Trophoblast cell (in vitro differentiated cells and primary cell): ENCODE data around the gene ADK.

ENCODE experiments used
- DNase-seq, 2 donors: peaks; one replicate each; pipeline ENCODE4 v3.0.0-alpha.2; 2016
- H2AFZ ChIP-seq: 2 replicates; pipeline ENCODE4 v1.6.1; 2013; ENCODE audit warnings: low read length, moderate library complexity, mild to moderate bottlenecking; ENCODE audit not compliant: insufficient read depth, poor library complexity
- H2AK5ac ChIP-seq: 2 replicates; pipeline ENCODE4 v1.6.1; 2013; ENCODE audit warnings: mild to moderate bottlenecking, low read length
- H2BK120ac ChIP-seq: 2 replicates; pipeline ENCODE4 v1.6.1; 2013; ENCODE audit warnings: low read length, mild to moderate bottlenecking, moderate library complexity; ENCODE audit not compliant: insufficient read depth, poor library complexity
- H2BK12ac ChIP-seq: 2 replicates; pipeline ENCODE4 v1.6.1; 2013; ENCODE audit warnings: mild to moderate bottlenecking, low read length, moderate library complexity
- H2BK5ac ChIP-seq: 2 replicates; pipeline ENCODE4 v1.6.1; 2013; ENCODE audit warnings: low read length, low read depth, moderate library complexity, mild to moderate bottlenecking; ENCODE audit not compliant: poor library complexity
- H3K14ac ChIP-seq: 2 replicates; pipeline ENCODE4 v1.6.1; 2013; ENCODE audit warnings: mild to moderate bottlenecking, low read length
- H3K18ac ChIP-seq: 2 replicates; pipeline ENCODE4 v1.6.1; 2013; ENCODE audit warnings: mild to moderate bottlenecking, low read length
- H3K23ac ChIP-seq: 2 replicates; pipeline ENCODE4 v1.6.1; 2013; ENCODE audit warnings: low read length
- H3K27ac ChIP-seq: 2 replicates; pipeline ENCODE4 v1.5.1; 2013; ENCODE audit warnings: low read depth, mild to moderate bottlenecking, inconsistent platforms, low read length, moderate library complexity
- H3K27me3 ChIP-seq: 2 replicates; pipeline ENCODE4 v1.6.1; 2013; ENCODE audit warnings: inconsistent platforms, mild to moderate bottlenecking, low read length, moderate library complexity; ENCODE audit not compliant: insufficient read depth
- H3K36me3 ChIP-seq, 2 experiments: 1 replicate in 1 of 2; 2 replicates in 1 of 2; pipeline ENCODE4 v1.6.1; 2013; ENCODE audit warnings: low read length in 2 of 2, mild to moderate bottlenecking in 2 of 2, moderate library complexity in 1 of 2; ENCODE audit not compliant: insufficient read depth in 2 of 2, control insufficient read depth in 1 of 2
- H3K4ac ChIP-seq: 2 replicates; pipeline ENCODE4 v1.6.1; 2013; ENCODE audit warnings: low read depth, mild to moderate bottlenecking, low read length, moderate library complexity
- H3K4me1 ChIP-seq, 2 experiments: 1 replicate in 1 of 2; 2 replicates in 1 of 2; pipeline ENCODE4 v1.6.1; 2013; ENCODE audit warnings: low read length in 2 of 2, mild to moderate bottlenecking in 2 of 2, moderate library complexity in 1 of 2; ENCODE audit not compliant: insufficient read depth in 2 of 2, control insufficient read depth in 1 of 2
- H3K4me2 ChIP-seq: 2 replicates; pipeline ENCODE4 v1.6.1; 2013; ENCODE audit warnings: inconsistent platforms, mild to moderate bottlenecking, low read length, moderate library complexity
- H3K4me3 ChIP-seq: 2 replicates; pipeline ENCODE4 v1.5.1; 2013; ENCODE audit warnings: mild to moderate bottlenecking, low read depth, low read length, inconsistent platforms
- H3K79me1 ChIP-seq: one replicate; pipeline ENCODE4 v1.6.1; 2013; ENCODE audit warnings: low read length
- H3K79me2 ChIP-seq: 2 replicates; pipeline ENCODE4 v1.6.1; 2013; ENCODE audit warnings: low read length, mild to moderate bottlenecking; ENCODE audit not compliant: control insufficient read depth, insufficient read depth, poor library complexity
- H3K9ac ChIP-seq: 2 replicates; pipeline ENCODE4 v1.6.1; 2013; ENCODE audit warnings: mild to moderate bottlenecking, low read length
- H3K9me3 ChIP-seq: 2 replicates; pipeline ENCODE4 v1.6.1; 2013; ENCODE audit warnings: low read depth, mild to moderate bottlenecking, control low read depth, inconsistent platforms, low read length; ENCODE audit not compliant: insufficient read depth
- H4K12ac ChIP-seq: 2 replicates; pipeline ENCODE4 v1.6.1; 2013; ENCODE audit warnings: low read depth, mild to moderate bottlenecking, low read length, moderate library complexity
- H4K8ac ChIP-seq: 2 replicates; pipeline ENCODE4 v1.6.1; 2013; ENCODE audit warnings: low read depth, mild to moderate bottlenecking, low read length, moderate library complexity
- H4K91ac ChIP-seq: one replicate; pipeline ENCODE4 v1.6.1; 2013; ENCODE audit warnings: low read depth, mild to moderate bottlenecking, low read length, moderate library complexity
- WGBS: extraction: QIAGEN DNeasy Blood & Tissue Kit; methylation state at CpG from one replicate; pipeline ENCODE4 v1.1.7; 2013; ENCODE audit warnings: missing lambda C conversion rate; ENCODE audit not compliant: insufficient read length, insufficient coverage; ENCODE audit errors: extremely low coverage; 5-methylcytosine and 5-hydroxymethylcytosine counted together

ADK gene

DNA sequence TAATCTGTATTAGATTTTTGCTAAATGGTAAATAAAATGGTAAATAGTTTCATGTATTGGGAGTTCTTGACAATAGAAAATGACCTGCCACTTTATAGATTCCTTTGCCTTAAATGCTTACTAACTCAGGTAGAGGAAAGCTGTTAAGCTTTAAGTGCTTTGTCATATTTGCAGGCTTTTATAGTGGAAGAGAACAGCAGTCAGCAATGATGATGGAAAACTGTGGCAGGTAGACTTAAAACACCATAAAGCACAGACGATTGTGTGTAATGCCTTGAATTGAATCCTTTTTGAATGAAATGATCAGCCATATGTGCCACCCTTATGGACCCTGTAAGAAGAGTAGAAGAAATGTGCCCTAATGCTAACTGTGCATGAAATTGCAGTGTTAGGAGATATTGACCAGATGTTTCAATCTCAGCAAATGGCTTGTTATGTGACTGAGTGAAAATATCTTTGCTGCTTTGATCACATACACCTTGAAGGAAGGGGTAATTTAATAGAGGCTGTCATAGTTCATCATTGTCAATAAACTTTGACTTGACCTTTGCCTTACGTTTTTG is 230.4 kb downstream of the ADK start:
- Histone ChIP-seq H2AFZ (no peak overlapping the region), H3K27ac (no peak overlapping the region), H2BK120ac (no peak overlapping the region), H3K4me3 (no peak overlapping the region), H2AK5ac (no peak overlapping the region), H3K14ac (no peak overlapping the region), H3K4me1 (no peaks in the 10 kb centered on the region), H2BK5ac (no peak overlapping the region), H3K79me1 (no peaks in the 10 kb centered on the region), H4K12ac (no peak overlapping the region), H3K9ac (no peak overlapping the region), H4K91ac (no peak overlapping the region), H3K27me3 (no peaks in the 10 kb centered on the region), H3K23ac (no peak overlapping the region), H3K18ac (no peak overlapping the region), H3K79me2 (no peaks in the 10 kb centered on the region), H4K8ac (no peak overlapping the region), H3K4ac (no peak overlapping the region), H3K9me3 (no peaks in the 10 kb centered on the region), H3K36me3 (no peaks in the 10 kb centered on the region), H2BK12ac (no peak overlapping the region), H3K4me2 (no peak overlapping the region)
- WGBS: no CpG with 5 or more reads among the region's 2 CpGs
- no peak for DNase-seq

DNA sequence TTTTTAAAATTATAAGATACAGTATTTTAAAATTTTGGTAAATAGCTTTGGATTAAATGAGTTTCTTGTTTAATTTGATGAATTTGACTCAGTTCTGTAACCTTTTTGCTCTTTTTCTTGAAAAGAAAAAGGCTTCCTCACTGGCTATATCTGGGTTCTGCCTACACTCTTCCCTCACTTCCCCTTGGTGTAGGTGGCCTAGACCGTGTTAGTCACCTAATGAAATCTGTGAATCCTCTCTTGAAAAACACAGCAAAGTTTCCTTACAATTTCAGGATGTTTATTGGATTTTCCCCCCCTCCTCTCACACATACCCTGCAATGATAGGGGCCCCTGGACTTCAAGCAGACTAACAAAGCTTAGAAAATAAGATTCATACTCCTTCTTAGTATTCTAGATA is 231.6 kb downstream of the ADK start:
- Histone ChIP-seq H3K79me1 (no peaks in the 10 kb centered on the region), H3K9ac (no peak overlapping the region), H4K91ac (no peak overlapping the region), H3K4ac (no peak overlapping the region), H3K79me2 (no peaks in the 10 kb centered on the region), H3K27ac (no peak overlapping the region), H3K36me3 (no peaks in the 10 kb centered on the region), H3K27me3 (no peaks in the 10 kb centered on the region), H3K23ac (no peak overlapping the region), H2BK120ac (no peak overlapping the region), H2AFZ (no peak overlapping the region), H3K4me2 (no peak overlapping the region), H2AK5ac (no peak overlapping the region), H3K9me3 (no peaks in the 10 kb centered on the region), H4K8ac (no peak overlapping the region), H2BK12ac (no peak overlapping the region), H2BK5ac (no peak overlapping the region), H3K18ac (no peak overlapping the region), H3K4me3 (no peak overlapping the region), H3K14ac (no peak overlapping the region), H4K12ac (no peak overlapping the region), H3K4me1 (no peaks in the 10 kb centered on the region)
- WGBS: no CpG with 5 or more reads among the region's 1 CpG
- no peak for DNase-seq

DNA sequence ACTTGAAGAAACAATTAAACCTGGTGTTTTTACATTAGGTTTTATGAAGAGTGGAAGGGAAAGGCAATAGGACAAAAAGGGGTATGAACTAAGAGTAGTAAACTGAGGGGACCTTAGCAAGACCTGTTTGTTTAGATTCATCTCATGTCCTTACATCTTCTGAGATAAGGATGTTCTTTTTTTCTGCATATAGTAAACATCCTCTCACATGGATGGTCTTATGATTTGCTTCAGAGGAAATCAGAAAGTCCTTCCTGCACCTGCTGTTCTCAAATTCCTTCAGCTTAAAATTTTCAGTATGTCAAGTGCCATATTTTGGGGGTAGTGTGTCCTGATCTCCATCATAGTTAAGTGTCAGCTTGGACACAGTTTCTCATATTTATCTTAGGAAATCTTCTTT is 232.6 kb downstream of the ADK start:
- no peak overlapping the region for H2AK5ac ChIP-seq
- no peak overlapping the region for H3K4me2 ChIP-seq
- no peak overlapping the region for H3K14ac ChIP-seq
- H3K4me1 ChIP-seq: no peaks in the 10 kb centered on the region
- H3K27ac ChIP-seq: no peak overlapping the region
- H3K4me3 ChIP-seq: no peak overlapping the region
- no peak overlapping the region for H3K18ac ChIP-seq
- H3K27me3 ChIP-seq: no peaks in the 10 kb centered on the region
- H3K23ac ChIP-seq: no peak overlapping the region
- H3K4ac ChIP-seq: no peak overlapping the region
- H4K12ac ChIP-seq: no peak overlapping the region
- H2BK12ac ChIP-seq: no peak overlapping the region
- no peak overlapping the region for H2BK120ac ChIP-seq
- H4K91ac ChIP-seq: no peak overlapping the region
- H2AFZ ChIP-seq: no peak overlapping the region
- H3K36me3 ChIP-seq: no peaks in the 10 kb centered on the region
- H2BK5ac ChIP-seq: no peak overlapping the region
- no peak overlapping the region for H4K8ac ChIP-seq
- H3K9ac ChIP-seq: no peak overlapping the region
- DNase-seq: no peak
- no peaks in the 10 kb centered on the region for H3K79me2 ChIP-seq
- no peaks in the 10 kb centered on the region for H3K9me3 ChIP-seq
- H3K79me1 ChIP-seq: no peaks in the 10 kb centered on the region

DNA sequence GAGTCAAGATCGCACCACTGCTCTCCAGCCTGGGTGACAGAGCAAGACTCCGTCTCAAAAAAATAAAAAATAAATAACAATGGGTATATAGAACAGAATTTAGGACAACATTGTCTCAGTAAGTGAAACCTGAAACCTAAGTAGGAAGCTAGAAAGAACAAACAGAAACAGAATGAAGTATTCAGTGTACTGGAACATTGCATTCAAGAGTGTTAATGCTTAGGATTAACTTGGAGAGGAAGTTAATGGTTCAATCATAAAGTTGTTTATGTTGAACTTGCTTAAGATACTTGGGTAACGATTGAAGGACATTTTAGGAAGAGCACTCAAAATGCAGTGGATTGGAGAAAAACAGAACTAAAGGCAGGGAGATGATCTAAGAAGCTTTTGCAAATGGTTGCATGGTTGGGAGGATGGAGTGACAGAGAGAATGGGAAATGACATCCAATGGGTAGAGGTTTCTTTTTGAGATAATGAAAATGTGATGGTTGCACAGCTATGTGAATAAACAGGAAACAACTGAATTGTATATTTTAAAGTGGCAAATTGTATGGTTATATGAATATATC is 233.7 kb downstream of the ADK start:
- H3K4me3 ChIP-seq: no peak overlapping the region
- H2AK5ac ChIP-seq: no peak overlapping the region
- H3K27me3 ChIP-seq: no peaks in the 10 kb centered on the region
- no peak overlapping the region for H2BK120ac ChIP-seq
- H3K9ac ChIP-seq: no peak overlapping the region
- H4K91ac ChIP-seq: no peak overlapping the region
- no peak overlapping the region for H3K18ac ChIP-seq
- H4K8ac ChIP-seq: no peak overlapping the region
- no peak overlapping the region for H3K23ac ChIP-seq
- no peaks in the 10 kb centered on the region for H3K79me1 ChIP-seq
- no peak overlapping the region for H3K14ac ChIP-seq
- WGBS: no CpG with 5 or more reads among the region's 3 CpGs
- no peak overlapping the region for H3K4me2 ChIP-seq
- H2BK12ac ChIP-seq: no peak overlapping the region
- no peaks in the 10 kb centered on the region for H3K4me1 ChIP-seq
- no peak for DNase-seq
- no peak overlapping the region for H3K27ac ChIP-seq
- no peak overlapping the region for H2AFZ ChIP-seq
- H4K12ac ChIP-seq: no peak overlapping the region
- no peak overlapping the region for H2BK5ac ChIP-seq
- no peaks in the 10 kb centered on the region for H3K9me3 ChIP-seq
- H3K4ac ChIP-seq: no peak overlapping the region
- H3K79me2 ChIP-seq: no peaks in the 10 kb centered on the region
- no peaks in the 10 kb centered on the region for H3K36me3 ChIP-seq
